WI38 (cell line): ENCODE data around the gene MORC4.

Source experiments
- H3K4me3 ChIP-seq: 2 replicates; pipeline ENCODE4 v1.5.1; 2011; ENCODE audit warnings: low read depth, mild to moderate bottlenecking, control low read depth, low read length
- TF ChIP-seq, protein P1 (sequence below): IDR thresholded peaks from 2 replicates; pipeline ENCODE4 v1.5.1; 2012; ENCODE audit warnings: low read depth, mild to moderate bottlenecking, control low read depth, low read length

Gene MORC4

DNA sequence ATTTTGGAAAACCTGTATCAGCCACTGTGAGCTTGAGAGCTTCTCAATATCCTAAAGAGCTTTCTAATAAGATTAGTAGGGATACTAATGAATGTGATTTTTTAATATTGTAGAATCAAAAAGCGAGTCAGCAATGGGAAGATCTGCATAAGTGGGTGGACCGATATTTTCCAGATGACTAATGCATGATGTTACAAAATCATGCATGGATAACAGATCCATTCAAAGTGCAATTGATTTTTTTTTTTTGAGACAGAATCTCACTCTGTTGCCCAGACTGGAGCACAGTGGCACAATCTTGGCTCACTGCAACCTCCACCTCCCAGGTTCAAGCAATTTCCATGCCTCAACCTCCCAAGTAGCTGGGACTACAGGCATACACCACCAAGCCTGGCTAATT, 87.1 kb downstream of the MORC4 start:
- TF ChIP-seq, protein P1, sequence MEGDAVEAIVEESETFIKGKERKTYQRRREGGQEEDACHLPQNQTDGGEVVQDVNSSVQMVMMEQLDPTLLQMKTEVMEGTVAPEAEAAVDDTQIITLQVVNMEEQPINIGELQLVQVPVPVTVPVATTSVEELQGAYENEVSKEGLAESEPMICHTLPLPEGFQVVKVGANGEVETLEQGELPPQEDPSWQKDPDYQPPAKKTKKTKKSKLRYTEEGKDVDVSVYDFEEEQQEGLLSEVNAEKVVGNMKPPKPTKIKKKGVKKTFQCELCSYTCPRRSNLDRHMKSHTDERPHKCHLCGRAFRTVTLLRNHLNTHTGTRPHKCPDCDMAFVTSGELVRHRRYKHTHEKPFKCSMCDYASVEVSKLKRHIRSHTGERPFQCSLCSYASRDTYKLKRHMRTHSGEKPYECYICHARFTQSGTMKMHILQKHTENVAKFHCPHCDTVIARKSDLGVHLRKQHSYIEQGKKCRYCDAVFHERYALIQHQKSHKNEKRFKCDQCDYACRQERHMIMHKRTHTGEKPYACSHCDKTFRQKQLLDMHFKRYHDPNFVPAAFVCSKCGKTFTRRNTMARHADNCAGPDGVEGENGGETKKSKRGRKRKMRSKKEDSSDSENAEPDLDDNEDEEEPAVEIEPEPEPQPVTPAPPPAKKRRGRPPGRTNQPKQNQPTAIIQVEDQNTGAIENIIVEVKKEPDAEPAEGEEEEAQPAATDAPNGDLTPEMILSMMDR: no peak
- no peak overlapping the region for H3K4me3 ChIP-seq

DNA sequence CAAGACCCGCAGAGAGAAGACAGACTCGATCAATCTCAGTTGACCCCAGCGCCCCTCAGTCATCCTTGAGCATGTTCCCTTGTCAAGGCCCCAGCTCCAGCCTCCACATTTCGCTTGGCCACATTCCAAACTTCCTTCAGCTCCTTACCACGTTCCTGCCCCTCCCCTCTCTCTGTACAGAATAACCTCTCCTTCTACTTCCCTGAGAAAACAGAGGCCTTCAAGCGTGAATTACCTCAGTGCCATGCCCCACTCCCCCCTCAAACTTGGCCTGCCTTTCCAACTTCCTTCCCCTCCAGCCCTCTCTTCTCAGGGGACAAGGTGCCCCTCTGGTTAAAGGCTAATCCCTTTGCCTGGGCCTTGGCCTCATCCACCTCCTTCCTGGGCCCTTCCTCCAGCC, 93.7 kb downstream of the MORC4 start:
- no peak overlapping the region for H3K4me3 ChIP-seq
- TF ChIP-seq, protein P1: no peak

GRCh38 chrX:106905064-106905708, 94.8 kb downstream of the MORC4 start:
- TF ChIP-seq, protein P1: no peak
- no peak overlapping the region for H3K4me3 ChIP-seq

DNA sequence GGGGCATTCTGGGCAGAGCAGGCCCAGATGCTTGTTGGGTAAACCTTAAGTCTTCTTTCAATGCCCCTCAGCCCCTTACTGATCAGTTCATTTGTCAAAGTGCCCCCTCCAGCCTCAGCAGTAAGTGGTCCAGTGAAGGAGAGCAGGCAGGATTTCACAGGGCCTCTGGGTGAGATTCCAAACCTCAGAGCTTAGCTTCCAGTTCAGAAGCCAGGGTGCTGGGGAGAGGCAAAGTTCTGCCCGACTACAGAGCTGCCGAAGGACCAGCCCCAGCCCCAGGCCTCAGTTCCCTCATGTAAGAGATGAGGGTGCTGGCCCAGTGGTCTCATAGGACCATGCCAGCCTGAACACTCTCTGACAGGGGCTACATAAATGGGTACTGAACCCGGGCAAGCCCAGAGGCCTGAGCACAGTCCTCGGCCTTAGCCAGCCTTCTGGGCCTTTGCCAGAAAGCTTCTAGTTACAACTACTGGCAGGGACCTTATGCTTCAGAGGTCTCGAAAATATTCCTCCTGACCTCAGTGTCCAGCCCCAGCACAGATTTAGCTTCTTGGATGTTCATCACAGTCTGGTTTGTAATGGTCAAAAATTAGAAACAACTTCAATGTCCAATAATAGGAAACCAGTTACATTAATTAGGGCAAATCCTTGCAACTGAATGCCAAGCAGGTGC, 96.0 kb downstream of the MORC4 start:
- H3K4me3 ChIP-seq: no peak overlapping the region
- TF ChIP-seq, protein P1: no peak

GRCh38 chrX:106903291-106903824, 96.7 kb downstream of the MORC4 start, which contains the start of gene RIPPLY1:
TSS of gene RIPPLY1 (minus strand) at chrX:106903341. CDS start at chrX:106903287, 54 bp downstream.
- H3K4me3 ChIP-seq: no peak within 1 kb of the TSS
- TF ChIP-seq, protein P1: no peak

DNA sequence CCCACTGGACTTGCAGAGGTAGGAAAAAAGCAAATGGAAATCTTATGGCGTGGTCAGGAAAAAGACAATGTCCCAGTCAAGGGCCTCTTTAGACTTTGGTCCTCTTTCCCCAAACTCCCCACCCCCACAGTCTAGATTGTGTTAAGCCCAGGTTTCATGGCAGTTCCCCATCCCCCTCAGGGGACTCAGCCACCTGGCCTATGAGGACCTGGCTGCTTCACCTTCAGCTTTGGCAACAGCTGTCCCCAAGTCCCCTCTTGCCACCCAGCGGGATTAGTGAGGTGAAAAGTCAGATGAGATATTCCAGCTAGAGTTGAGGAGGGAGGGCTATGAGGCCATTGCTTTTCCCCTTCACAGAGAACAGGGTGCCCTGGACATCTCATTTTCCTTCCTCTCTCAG, 97.3 kb downstream of the MORC4 start:
- TF ChIP-seq, protein P1: no peak
- no peak overlapping the region for H3K4me3 ChIP-seq

- no peak overlapping the region for H3K4me3 ChIP-seq
- TF ChIP-seq, protein P1: no peak
Measured at GRCh38 chrX:106901781-106902219, 98.2 kb downstream of the MORC4 start.
